Upper lobe of right lung (tissue), 1 donor: ENCODE results near the gene TAF1D. TPM values are rescaled to one million over a fixed set of nuclear protein-coding genes. Genes with fewer than 3 reads are reported as not detected.
A peak's percentile ranks its signal among the peaks of the same experiment; 100 is the strongest.
"Not testable (repeated sequence)": the region's sequence is repeated elsewhere in the genome, so short reads cannot be mapped to it uniquely, and the experiment has no call there.

Source experiments
- ATAC-seq: fragments of 200-7000 bp; cut with Tn5 transposase; one replicate; pipeline ENCODE4 v1.9.1; 2020; ENCODE audit warnings: mild to moderate bottlenecking, moderate library complexity
- DNase-seq: peaks from one replicate; pipeline ENCODE4 v3.0.0-alpha.2; 2020
- H3K27ac ChIP-seq: fragments of 200-600 bp; one replicate; pipeline ENCODE4 v1.8.0; 2022
- H3K27me3 ChIP-seq: fragments of 200-600 bp; one replicate; pipeline ENCODE4 v1.8.0; 2022; ENCODE audit warnings: mild to moderate bottlenecking
- H3K36me3 ChIP-seq: fragments of 200-600 bp; one replicate; pipeline ENCODE4 v1.8.0; 2022
- H3K4me1 ChIP-seq: fragments of 200-600 bp; one replicate; pipeline ENCODE4 v1.8.0; 2022
- H3K4me3 ChIP-seq: fragments of 200-600 bp; one replicate; pipeline ENCODE4 v1.8.0; 2022; ENCODE audit warnings: mild to moderate bottlenecking
- H3K9me3 ChIP-seq: fragments of 200-600 bp; one replicate; pipeline ENCODE4 v1.8.0; 2022
- CTCF ChIP-seq: fragments of 200-600 bp; IDR thresholded peaks from one replicate; pipeline ENCODE4 v1.8.0; 2022; ENCODE audit warnings: antibody characterized with exemption
- intact Hi-C: fragments of 100-400 bp; cut with DNase I; formaldehyde crosslinking; loops from one replicate; pipeline ENCODE4 v1.11.0; 2022
- total RNA-seq: library from RNA; stranded (reverse); fragmentation: NEBNext Ultra II Directional; extraction: Animal tissue kit (Norgen Biotek cat#: 25700); gene quantifications from one replicate; pipeline ENCODE4 v1.2.1, GENCODE V29; 2021
- donor health status: DM: no; HTN: yes; CAD: no; lungs with severe emphysema.

Gene TAF1D
- total RNA-seq, 1 donor from 2014 or later = 93.4 TPM

GRCh38 chr11:93775289-93775688, 34.0 kb upstream of the TAF1D start:
- ATAC-seq = no peak
- intact Hi-C loops = no loop called here

GRCh38 chr11:93774560-93774959, 33.3 kb upstream of the TAF1D start:
- DNase-seq, H3K9me3 ChIP-seq, H3K4me3 ChIP-seq, H3K27ac ChIP-seq, H3K27me3 ChIP-seq, H3K36me3 ChIP-seq, H3K4me1 ChIP-seq, intact Hi-C loops: not testable (repeated sequence)
- peak; percentile 21 for ATAC-seq

More at GRCh38 chr11:93775289-93775688, 34.0 kb upstream of the TAF1D start:
- Histone ChIP-seq H3K4me3 (no peak overlapping the region), H3K27ac (no peak overlapping the region), H3K36me3 (no peaks in the 10 kb centered on the region), H3K27me3 (no peaks in the 10 kb centered on the region), H3K9me3 (no peaks in the 10 kb centered on the region), H3K4me1 (no peaks in the 10 kb centered on the region)
- DNase-seq = no peak
- peak; percentile 9 for TF ChIP-seq CTCF

- H3K27me3 ChIP-seq = no peaks in the 10 kb centered on the region
- H3K4me3 ChIP-seq = no peak overlapping the region
- no peaks in the 10 kb centered on the region for H3K36me3 ChIP-seq
- peak; percentile 47 for ATAC-seq
- H3K9me3 ChIP-seq = no peaks in the 10 kb centered on the region
- no peak overlapping the region for H3K27ac ChIP-seq
- H3K4me1 ChIP-seq = no peaks in the 10 kb centered on the region
- DNase-seq = no peak
- no peak for TF ChIP-seq CTCF
- intact Hi-C loops = no loop called here
Observed at GRCh38 chr11:93773601-93774200, 32.4 kb upstream of the TAF1D start.

- no peaks in the 10 kb centered on the region for H3K36me3 ChIP-seq
- intact Hi-C loops = no loop called here
- H3K4me1 ChIP-seq = no peaks in the 10 kb centered on the region
- no peak for TF ChIP-seq CTCF
- ATAC-seq (no peak), DNase-seq (no peak)
- no peak overlapping the region for H3K27ac ChIP-seq
- H3K4me3 ChIP-seq = no peak overlapping the region
- no peaks in the 10 kb centered on the region for H3K27me3 ChIP-seq
- no peaks in the 10 kb centered on the region for H3K9me3 ChIP-seq
Observed at GRCh38 chr11:93773045-93773477, 31.8 kb upstream of the TAF1D start.

- no peak overlapping the region for H3K4me3 ChIP-seq
- no peaks in the 10 kb centered on the region for H3K4me1 ChIP-seq
- H3K36me3 ChIP-seq = no peaks in the 10 kb centered on the region
- intact Hi-C loops = no loop called here
- no peak overlapping the region for H3K27ac ChIP-seq
- H3K9me3 ChIP-seq = no peaks in the 10 kb centered on the region
- no peak for TF ChIP-seq CTCF
- no peak for DNase-seq
- ATAC-seq = no peak
- no peaks in the 10 kb centered on the region for H3K27me3 ChIP-seq
Observed at GRCh38 chr11:93772123-93772522, 30.8 kb upstream of the TAF1D start.

- intact Hi-C loops = no loop called here
- no peak for DNase-seq
- no peak overlapping the region for H3K4me3 ChIP-seq
- no peaks in the 10 kb centered on the region for H3K9me3 ChIP-seq
- H3K27ac ChIP-seq = no peak overlapping the region
- no peaks in the 10 kb centered on the region for H3K27me3 ChIP-seq
- no peak for TF ChIP-seq CTCF
- H3K36me3 ChIP-seq = no peaks in the 10 kb centered on the region
- no peaks in the 10 kb centered on the region for H3K4me1 ChIP-seq
- ATAC-seq = no peak
Observed at GRCh38 chr11:93770160-93770559, 28.9 kb upstream of the TAF1D start.
